GM10266 (cell line): ENCODE measurements around the gene ABHD1.

Source experiments
- DNase-seq: peaks from one replicate; pipeline ENCODE4 v3.0.0; 2012; ENCODE audit errors: extremely low spot score
- CTCF ChIP-seq: IDR thresholded peaks from 2 replicates; pipeline ENCODE4 v1.5.1; 2012; ENCODE audit warnings: mild to moderate bottlenecking, low read depth; ENCODE audit not compliant: control insufficient read depth, insufficient read depth; ENCODE audit errors: missing control alignments

The ABHD1 gene

GRCh38 chr2:27155069-27155520 lies 31.5 kb downstream of the ABHD1 start:
- TF ChIP-seq CTCF = no peak
- no peak for DNase-seq

GRCh38 chr2:27158468-27158867 lies 34.9 kb downstream of the ABHD1 start:
- no peak for DNase-seq
- no peak for TF ChIP-seq CTCF

GRCh38 chr2:27159271-27159670 lies 35.7 kb downstream of the ABHD1 start:
- TF ChIP-seq CTCF = no peak
- no peak for DNase-seq

- no peak for DNase-seq
- TF ChIP-seq CTCF = no peak
Measured at GRCh38 chr2:27160191-27160590, 36.6 kb downstream of the ABHD1 start.

GRCh38 chr2:27162151-27163121 lies 38.8 kb downstream of the ABHD1 start:
- TF ChIP-seq CTCF = no peak
- DNase-seq = no peak

GRCh38 chr2:27164960-27165763 lies 41.5 kb downstream of the ABHD1 start:
- no peak for DNase-seq
- no peak for TF ChIP-seq CTCF
